A549 (cell line): ENCODE measurements around the gene ACACA.

ENCODE experiments used
- BCL3 ChIP-seq: fragments of >200 bp; sonication (Bioruptor Twin); formaldehyde crosslinking; IDR thresholded peaks from 3 replicates; pipeline ENCODE4 v1.6.1; 2016
- CBX2 ChIP-seq: fragments of 200-600 bp; sonication (generic); IDR thresholded peaks from 2 replicates; pipeline ENCODE4 v1.6.1; 2016; ENCODE audit warnings: low read depth, mild to moderate bottlenecking, borderline replicate concordance
- CTCF ChIP-seq: fragments of >200 bp; sonication (Bioruptor Twin); formaldehyde crosslinking; IDR thresholded peaks from 3 replicates; pipeline ENCODE4 v1.5.1; 2016
- ELK1 ChIP-seq: fragments of 150-350 bp; IDR thresholded peaks from 2 replicates; pipeline ENCODE4 v1.6.1; 2014; ENCODE audit warnings: low read depth, mild to moderate bottlenecking, low read length
- EP300 ChIP-seq, 2 experiments: fragments of >200 bp; sonication (Bioruptor Twin); formaldehyde crosslinking; IDR thresholded peaks; 2 replicates in 1 of 2; 3 replicates in 1 of 2; pipeline ENCODE4 v1.6.1; 2016 to 2017
- HMGXB4 ChIP-seq: fragments of 250-450 bp; sonication (Bioruptor Pico); IDR thresholded peaks from 2 replicates; pipeline ENCODE4 v1.5.0; 2021; ENCODE audit warnings: mild to moderate bottlenecking, moderate library complexity, borderline replicate concordance
- JUNB ChIP-seq: fragments of >200 bp; sonication (Bioruptor Twin); formaldehyde crosslinking; IDR thresholded peaks from 2 replicates; pipeline ENCODE4 v1.6.1; 2016
- MAFK ChIP-seq: fragments of 450-650 bp; IDR thresholded peaks from 2 replicates; pipeline ENCODE4 v1.6.1; 2014; ENCODE audit not compliant: partially characterized antibody
- MYC ChIP-seq: IDR thresholded peaks from 2 replicates; pipeline ENCODE4 v1.6.1; 2012; ENCODE audit warnings: mild to moderate bottlenecking, inconsistent platforms, low read length, improper control_type of control experiment, borderline replicate concordance
- POLR2A ChIP-seq: IDR thresholded peaks from 2 replicates; pipeline ENCODE4 v1.6.1; 2012; ENCODE audit warnings: mild to moderate bottlenecking, low read length
- REST ChIP-seq: fragments of 200-600 bp; sonication (generic); IDR thresholded peaks from 2 replicates; pipeline ENCODE4 v1.6.1; 2016; ENCODE audit warnings: antibody characterized with exemption, mild to moderate bottlenecking, moderate library complexity
- TFCP2L1 ChIP-seq: fragments of 250-450 bp; sonication (Bioruptor Pico); IDR thresholded peaks from 2 replicates; pipeline ENCODE4 v1.5.0; 2021; ENCODE audit warnings: mild to moderate bottlenecking

GRCh38 chr17:37144075-37144701 lies 262.4 kb downstream of the ACACA start:
- no peak for TF ChIP-seq CTCF
- no peak for TF ChIP-seq JUNB
- no peak for TF ChIP-seq ELK1
- no peak for TF ChIP-seq MAFK
- no peak for TF ChIP-seq HMGXB4 (CRISPR knock-in tag)
- TF ChIP-seq POLR2A = no peak
- TF ChIP-seq EP300 (IDR thresholded peaks at IDR 0.05) = no peak
- no peak for TF ChIP-seq TFCP2L1 (CRISPR knock-in tag)
- TF ChIP-seq BCL3 = no peak
- TF ChIP-seq MYC = no peak
- no peak for TF ChIP-seq CBX2
- no peak for TF ChIP-seq REST
